Measurements from ENCODE around the gene COPB1. TPM values are rescaled to one million over a fixed set of nuclear protein-coding genes. Genes with fewer than 3 reads are reported as not detected.
A peak's percentile ranks its signal among the peaks of the same experiment; 100 is the strongest.

The COPB1 gene
- total RNA-seq, 3 donors from 2014 or later = 95.2 to 139 (median 115) TPM

GRCh38 chr11:14522801-14523200 is 23.2 kb upstream of the COPB1 start:
- H3K27me3 ChIP-seq = no peaks in the 10 kb centered on the region
- H3K4me1 ChIP-seq = peaks cover 0 to 6% of the 10 kb centered on the region in 2 donors
- no peak for DNase-seq (ENCODE audit: low spot score in 2 of 2)
- H3K4me3 ChIP-seq = no peak overlapping the region
- intact Hi-C loops (cut with DNase I; ENCODE audit: low total_unique reads) = no loop called here
- H3K27ac ChIP-seq = no peak overlapping the region
- no peaks in the 10 kb centered on the region for H3K36me3 ChIP-seq
- no peaks in the 10 kb centered on the region for H3K9me3 ChIP-seq
- TF ChIP-seq CTCF (IDR thresholded peaks at IDR 0.05) (no peak), POLR2A (IDR thresholded peaks at IDR 0.05) (no peak), POLR2AphosphoS5 (IDR thresholded peaks at IDR 0.05) (no peak)

- Histone ChIP-seq H3K36me3 (no peaks in the 10 kb centered on the region), H3K9me3 (no peaks in the 10 kb centered on the region), H3K4me3 (no peak overlapping the region), H3K27ac (no peak overlapping the region), H3K27me3 (no peaks in the 10 kb centered on the region), H3K4me1 (peaks cover 0 to 6% of the 10 kb centered on the region in 2 donors)
- no peak for DNase-seq (ENCODE audit: low spot score in 2 of 2)
- intact Hi-C loops (cut with DNase I; ENCODE audit: low total_unique reads) = no loop called here
- TF ChIP-seq POLR2AphosphoS5 (IDR thresholded peaks at IDR 0.05) = no peak
- no peak for TF ChIP-seq CTCF (IDR thresholded peaks at IDR 0.05)
- TF ChIP-seq POLR2A (IDR thresholded peaks at IDR 0.05) = no peak
Observed at GRCh38 chr11:14522245-14522644, 22.6 kb upstream of the COPB1 start.

- peaks cover 0 to 6% of the 10 kb centered on the region in 2 donors for H3K4me1 ChIP-seq
- intact Hi-C loops (cut with DNase I; ENCODE audit: low total_unique reads) = no loop called here
- TF ChIP-seq CTCF (IDR thresholded peaks at IDR 0.05) (no peak), POLR2AphosphoS5 (IDR thresholded peaks at IDR 0.05) (no peak), POLR2A (IDR thresholded peaks at IDR 0.05) (no peak)
- no peaks in the 10 kb centered on the region for H3K27me3 ChIP-seq
- no peak for DNase-seq (ENCODE audit: low spot score in 2 of 2)
- H3K36me3 ChIP-seq = no peaks in the 10 kb centered on the region
- H3K9me3 ChIP-seq = no peaks in the 10 kb centered on the region
- peak overlapping the region; percentile 83 to 90 for H3K27ac ChIP-seq
- peak overlapping the region; percentile 73 to 86 (median 74) for H3K4me3 ChIP-seq
Observed at GRCh38 chr11:14520747-14521151, 21.1 kb upstream of the COPB1 start.

- peaks cover 0 to 6% of the 10 kb centered on the region in 2 donors for H3K4me1 ChIP-seq
- peak; percentile 91 to 93 for DNase-seq (ENCODE audit: low spot score in 2 of 2)
- no peaks in the 10 kb centered on the region for H3K36me3 ChIP-seq
- no peaks in the 10 kb centered on the region for H3K9me3 ChIP-seq
- H3K27ac ChIP-seq = peak within 1 kb of the TSS; percentile 83 to 90
- peak within 1 kb of the TSS; percentile 73 to 86 (median 74) for H3K4me3 ChIP-seq
- TF ChIP-seq POLR2A (IDR thresholded peaks at IDR 0.05) = peak; percentile 25
- peak; percentile 47 to 83 (median 47) for TF ChIP-seq POLR2AphosphoS5 (IDR thresholded peaks at IDR 0.05)
- TF ChIP-seq CTCF (IDR thresholded peaks at IDR 0.05) = peak; percentile 49 to 86 (median 67)
- intact Hi-C loops (cut with DNase I; ENCODE audit: low total_unique reads) = no loop called here
- no peaks in the 10 kb centered on the region for H3K27me3 ChIP-seq
Observed at GRCh38 chr11:14519917-14520746, 20.5 kb upstream of the COPB1 start, which contains the start of gene PSMA1. PSMA1 (minus strand) TSS chr11:14520386; CDS start chr11:14520299, 87 bp downstream.

- intact Hi-C loops (cut with DNase I; ENCODE audit: low total_unique reads) = no loop called here
- H3K4me3 ChIP-seq = peak overlapping the region; percentile 73 to 86 (median 74)
- H3K27me3 ChIP-seq = no peaks in the 10 kb centered on the region
- DNase-seq (ENCODE audit: low spot score in 2 of 2) = no peak
- TF ChIP-seq POLR2AphosphoS5 (IDR thresholded peaks at IDR 0.05) (no peak), CTCF (IDR thresholded peaks at IDR 0.05) (no peak), POLR2A (IDR thresholded peaks at IDR 0.05) (no peak)
- H3K36me3 ChIP-seq = no peaks in the 10 kb centered on the region
- peaks cover 0 to 6% of the 10 kb centered on the region in 2 donors for H3K4me1 ChIP-seq
- no peaks in the 10 kb centered on the region for H3K9me3 ChIP-seq
- peak overlapping the region; percentile 83 to 90 for H3K27ac ChIP-seq
Observed at GRCh38 chr11:14519597-14519916, 19.9 kb upstream of the COPB1 start.
